IMR-90 (cell line): ENCODE measurements around the gene NUB1. TPM values are rescaled to one million over a fixed set of nuclear protein-coding genes. Genes with fewer than 3 reads are reported as not detected.

Experiments used
- ATAC-seq: fragments of 200-7000 bp; cut with Tn5 transposase; 2 replicates; pipeline ENCODE4 v1.9.1; 2020; ENCODE audit warnings: low read depth, mild to moderate bottlenecking, moderate library complexity
- BruUV-seq: library from RNA; stranded (reverse); fragments of 400-500 nt; replicated peaks from 2 replicates; lab custom pipeline; 2021; lab: Mats Ljungman, UMichigan
- CTCF ChIA-PET: fragments of 300-600 bp; formaldehyde crosslinking; extraction: SDS; loops from one replicate; lab custom pipeline; 2021; ENCODE audit warnings: antibody characterized with exemption; lab: Yijun Ruan, JAX
- POLR2A ChIA-PET: fragments of 300-600 bp; sonication (Branson Sonifier 250); formaldehyde crosslinking; loops from one replicate; lab custom pipeline; 2022; ENCODE audit warnings: antibody characterized with exemption; ENCODE audit not compliant: unreplicated experiment; lab: Charles Lee
- DNase-seq: peaks from one replicate; pipeline ENCODE4 v3.0.0; 2013
- H2AFZ ChIP-seq: replicated peaks from 2 replicates; pipeline ENCODE3; 2013; ENCODE audit warnings: low read length, mild to moderate bottlenecking; ENCODE audit not compliant: poor library complexity
- H2AK5ac ChIP-seq: 2 replicates; pipeline ENCODE4 v1.6.1; 2013; ENCODE audit warnings: low read depth, low read length, inconsistent platforms
- H2AK9ac ChIP-seq: replicated peaks from 2 replicates; pipeline ENCODE3; 2013; ENCODE audit warnings: mild to moderate bottlenecking, low read depth, low read length, moderate library complexity; ENCODE audit not compliant: poor library complexity
- H2BK120ac ChIP-seq: 2 replicates; pipeline ENCODE4 v1.6.1; 2013; ENCODE audit warnings: low read depth, low read length, inconsistent platforms
- H2BK15ac ChIP-seq: 3 replicates; pipeline ENCODE4 v1.6.1; 2013; ENCODE audit warnings: low read depth, low read length, inconsistent platforms
- H2BK20ac ChIP-seq: 2 replicates; pipeline ENCODE4 v1.6.1; 2013; ENCODE audit warnings: low read depth, mild to moderate bottlenecking, inconsistent platforms, low read length, moderate library complexity
- H2BK5ac ChIP-seq: 2 replicates; pipeline ENCODE4 v1.6.1; 2013; ENCODE audit warnings: mild to moderate bottlenecking, low read depth, low read length, inconsistent platforms; ENCODE audit not compliant: poor library complexity, severe bottlenecking
- H3K14ac ChIP-seq: replicated peaks from 2 replicates; pipeline ENCODE4 v1.6.1; 2013; ENCODE audit warnings: low read depth, low read length, inconsistent platforms
- H3K18ac ChIP-seq: 2 replicates; pipeline ENCODE4 v1.6.1; 2013; ENCODE audit warnings: low read depth, low read length, control low read depth
- H3K23ac ChIP-seq: 2 replicates; pipeline ENCODE4 v1.6.1; 2013; ENCODE audit warnings: low read depth, low read length, inconsistent platforms
- H3K27ac ChIP-seq: 2 replicates; pipeline ENCODE4 v1.5.1; 2013; ENCODE audit warnings: mild to moderate bottlenecking, control low read depth, low read length; ENCODE audit not compliant: insufficient read depth
- H3K27me3 ChIP-seq: 2 replicates; pipeline ENCODE4 v1.6.1; 2013; ENCODE audit warnings: low read length; ENCODE audit not compliant: control insufficient read depth, insufficient read depth
- H3K36me3 ChIP-seq: 2 replicates; pipeline ENCODE4 v1.6.1; 2013; ENCODE audit warnings: low read length, mixed read lengths; ENCODE audit not compliant: control insufficient read depth, insufficient read depth
- H3K4ac ChIP-seq: 2 replicates; pipeline ENCODE4 v1.6.1; 2013; ENCODE audit warnings: low read depth, low read length, inconsistent platforms
- H3K4me1 ChIP-seq: 2 replicates; pipeline ENCODE4 v1.6.1; 2013; ENCODE audit warnings: low read length, mixed read lengths; ENCODE audit not compliant: control insufficient read depth, insufficient read depth
- H3K4me2 ChIP-seq: 2 replicates; pipeline ENCODE4 v1.6.1; 2013; ENCODE audit warnings: low read depth, mild to moderate bottlenecking, control low read depth, low read length, moderate library complexity
- H3K4me3 ChIP-seq: 2 replicates; pipeline ENCODE4 v1.5.1; 2013; ENCODE audit warnings: low read depth, mild to moderate bottlenecking, control low read depth, low read length, moderate library complexity; ENCODE audit not compliant: insufficient read depth
- H3K56ac ChIP-seq: 2 replicates; pipeline ENCODE4 v1.6.1; 2013; ENCODE audit warnings: low read length, inconsistent platforms; ENCODE audit not compliant: insufficient read depth; ENCODE audit errors: extremely low read depth
- H3K79me1 ChIP-seq, 2 experiments: 2 replicates each; pipeline ENCODE4 v1.6.1; 2013; ENCODE audit warnings: low read length in 2 of 2, inconsistent platforms in 1 of 2, low read depth in 1 of 2
- H3K9ac ChIP-seq: 2 replicates; pipeline ENCODE4 v1.6.1; 2013; ENCODE audit warnings: low read depth, low read length, control low read depth
- H3K9me1 ChIP-seq: 2 replicates; pipeline ENCODE4 v1.6.1; 2013; ENCODE audit warnings: low read length, inconsistent platforms; ENCODE audit not compliant: insufficient read depth
- H3K9me3 ChIP-seq: 2 replicates; pipeline ENCODE4 v1.6.1; 2013; ENCODE audit warnings: low read length; ENCODE audit not compliant: control insufficient read depth, insufficient read depth
- H4K20me1 ChIP-seq: 2 replicates; pipeline ENCODE4 v1.6.1; 2013; ENCODE audit warnings: low read length, inconsistent platforms; ENCODE audit not compliant: insufficient read depth
- H4K5ac ChIP-seq: 2 replicates; pipeline ENCODE4 v1.6.1; 2013; ENCODE audit warnings: mild to moderate bottlenecking, low read depth, low read length, control low read depth
- H4K8ac ChIP-seq, 2 experiments: 2 replicates each; pipeline ENCODE4 v1.6.1; 2013; ENCODE audit warnings: low read depth in 2 of 2, low read length in 2 of 2, control low read depth in 1 of 2, inconsistent platforms in 1 of 2
- H4K91ac ChIP-seq: 2 replicates; pipeline ENCODE4 v1.6.1; 2013; ENCODE audit warnings: low read depth, low read length, inconsistent platforms; ENCODE audit not compliant: insufficient read depth
- BHLHE40 ChIP-seq: fragments of 150-350 bp; IDR thresholded peaks from 2 replicates; pipeline ENCODE4 v1.6.1; 2016; ENCODE audit warnings: mild to moderate bottlenecking, low read depth, low read length
- CEBPB ChIP-seq: IDR thresholded peaks from 2 replicates; pipeline ENCODE4 v1.6.1; 2012; ENCODE audit warnings: low read depth, low read length, improper control_type of control experiment
- CHD1 ChIP-seq: IDR thresholded peaks from 2 replicates; pipeline ENCODE4 v1.6.1; 2012; ENCODE audit warnings: low read depth, low read length, improper control_type of control experiment
- FOS ChIP-seq: fragments of 150-350 bp; IDR thresholded peaks from 2 replicates; pipeline ENCODE4 v1.6.1; 2016; ENCODE audit warnings: low read depth, low read length
- MAFK ChIP-seq: IDR thresholded peaks from 2 replicates; pipeline ENCODE4 v1.6.1; 2012; ENCODE audit warnings: low read depth, low read length, improper control_type of control experiment
- MAZ ChIP-seq: IDR thresholded peaks from 2 replicates; pipeline ENCODE4 v1.6.1; 2012; ENCODE audit warnings: low read depth, mild to moderate bottlenecking, low read length, improper control_type of control experiment, moderate library complexity, borderline replicate concordance
- MXI1 ChIP-seq: IDR thresholded peaks from 2 replicates; pipeline ENCODE4 v1.6.1; 2012; ENCODE audit warnings: low read depth, mild to moderate bottlenecking, low read length, moderate library complexity, borderline replicate concordance
- NFE2L2 ChIP-seq: fragments of 150-350 bp; IDR thresholded peaks from 2 replicates; pipeline ENCODE4 v1.6.1; 2016; ENCODE audit warnings: low read depth, mild to moderate bottlenecking, low read length
- POLR2A ChIP-seq: IDR thresholded peaks from 2 replicates; pipeline ENCODE4 v1.6.1; 2012; ENCODE audit warnings: mild to moderate bottlenecking, low read depth, low read length
- RAD21 ChIP-seq: IDR thresholded peaks from 2 replicates; pipeline ENCODE4 v1.6.1; 2012; ENCODE audit warnings: low read length, improper control_type of control experiment
- RCOR1 ChIP-seq: IDR thresholded peaks from 2 replicates; pipeline ENCODE4 v1.6.1; 2012; ENCODE audit warnings: mild to moderate bottlenecking, low read length, improper control_type of control experiment; ENCODE audit not compliant: insufficient replicate concordance
- RFX5 ChIP-seq: IDR thresholded peaks from 2 replicates; pipeline ENCODE4 v1.8.0; 2012; ENCODE audit warnings: low read depth, mild to moderate bottlenecking, low read length, moderate library complexity
- SMC3 ChIP-seq: fragments of 150-350 bp; IDR thresholded peaks from 2 replicates; pipeline ENCODE4 v1.6.1; 2016; ENCODE audit warnings: low read depth, mild to moderate bottlenecking, antibody characterized with exemption, low read length, moderate library complexity
- USF2 ChIP-seq: fragments of 150-350 bp; IDR thresholded peaks from 2 replicates; pipeline ENCODE4 v1.6.1; 2017; ENCODE audit warnings: mild to moderate bottlenecking, antibody characterized with exemption, low read length, low read depth
- WGBS, 2 experiments: methylation state at CpG; one replicate each; pipeline versions ENCODE4 v1.1.5 to v1.1.7; 2013; ENCODE audit warnings: missing lambda C conversion rate in 2 of 2; ENCODE audit not compliant: insufficient read length in 1 of 2; ENCODE audit errors: extremely low coverage in 2 of 2; 5-methylcytosine and 5-hydroxymethylcytosine counted together
- dilution Hi-C: fragments of 300-500 bp; cut with HindIII; formaldehyde crosslinking; loops from one replicate; pipeline ENCODE4 v1.14.3; 2018; ENCODE audit warnings: low sequenced_read_pairs; ENCODE audit not compliant: unreplicated experiment
- in situ Hi-C: fragments of 300-500 bp; cut with MboI; formaldehyde crosslinking; loops from 3 replicates; pipeline ENCODE4 v1.14.3; 2019; ENCODE audit warnings: low sequenced_read_pairs, inconsistent platforms, mixed read lengths
- intact Hi-C: fragments of 100-400 bp; cut with micrococcal nuclease; formaldehyde crosslinking; loops from 2 replicates; pipeline ENCODE4 v1.10.0; 2022
- polyA plus RNA-seq, 3 experiments: library from polyadenylated mRNA; depleted of rRNA; stranded (reverse); fragments of >200 nt; gene quantifications; 2 replicates each; pipeline ENCODE4 v1.2.3, GENCODE V29; 2012; ENCODE audit warnings: low replicate concordance in 1 of 3
- total RNA-seq: library from RNA; depleted of rRNA; stranded (reverse); fragments of >200 nt; gene quantifications from 2 replicates; pipeline ENCODE4 v1.2.3, GENCODE V29; 2012
- TF ChIP-seq, protein P1 (sequence below): conservative IDR thresholded peaks from 2 replicates; pipeline ENCODE4 v1.5.1; 2012; ENCODE audit warnings: mild to moderate bottlenecking, low read depth, low read length, improper control_type of control experiment
- TF ChIP-seq, protein P2 (sequence below): fragments of 150-350 bp; IDR thresholded peaks from 2 replicates; pipeline ENCODE4 v1.6.1; 2016; ENCODE audit warnings: low read depth, mild to moderate bottlenecking, low read length, moderate library complexity, borderline replicate concordance

NUB1 gene
- total and polyA plus RNA-seq, 2 of the 4 experiments (the other 2 are of a cell fraction) = 20.1 to 29.7 TPM

DNA sequence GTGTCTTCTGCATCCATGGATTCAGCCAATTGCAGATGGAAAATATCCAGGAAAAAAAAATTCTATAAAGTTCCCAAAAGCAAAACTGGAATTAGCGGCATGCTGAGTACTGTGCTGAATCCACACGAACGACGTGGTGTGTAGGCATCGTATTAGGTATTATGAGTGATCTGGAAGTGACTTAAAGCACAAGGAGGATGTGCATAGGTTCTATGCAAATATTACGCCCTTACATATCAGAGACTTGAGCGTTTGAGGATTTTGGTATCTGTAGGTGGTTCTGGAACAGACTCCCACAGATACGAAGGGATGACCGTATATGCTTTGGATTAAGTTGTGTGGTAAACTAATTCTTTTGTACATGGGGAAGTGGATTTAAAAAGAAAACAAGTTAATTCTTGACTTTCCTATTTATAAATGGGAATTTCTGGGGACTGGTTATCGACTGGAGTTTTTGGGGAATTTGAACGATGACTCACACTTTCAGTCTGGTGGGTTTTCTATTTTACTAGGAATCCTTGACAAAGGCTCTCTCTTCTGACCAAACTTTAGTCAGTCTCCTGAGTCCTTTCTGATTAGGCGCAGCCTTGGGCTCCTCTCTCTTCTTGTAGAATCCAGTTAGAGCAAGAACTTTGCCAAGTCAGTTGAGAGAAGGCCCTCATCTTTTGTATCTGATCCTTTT, 5.4 kb upstream of the NUB1 start:
- dilution Hi-C loops (no loop called here), intact Hi-C loops (no loop called here), in situ Hi-C loops (no loop called here)
- Histone ChIP-seq H4K8ac (no peak overlapping the region), H3K4me3 (no peak overlapping the region), H4K20me1 (no peaks in the 10 kb centered on the region), H3K4ac (no peak overlapping the region), H2AK5ac (no peak overlapping the region), H3K9ac (no peak overlapping the region), H3K4me1 (0 out of 2 replicates have a peak, but pooled peaks cover under 1% of the 10 kb centered on the region), H2AK9ac (no peak overlapping the region), H2BK5ac (no peak overlapping the region), H2BK120ac (no peak overlapping the region), H2BK20ac (no peak overlapping the region), H3K27ac (no peak overlapping the region), H3K4me2 (no peak overlapping the region), H3K56ac (no peak overlapping the region), H2AFZ (no peak overlapping the region), H3K9me1 (no peaks in the 10 kb centered on the region; the same call in 1 of the 2 replicates), H3K79me1 (no peaks in the 10 kb centered on the region), H3K23ac (no peak overlapping the region), H4K91ac (no peak overlapping the region), H3K36me3 (no peaks in the 10 kb centered on the region), H3K14ac (no peak overlapping the region), H3K27me3 (peaks cover 4% of the 10 kb centered on the region), H4K5ac (no peak overlapping the region), H3K18ac (no peak overlapping the region), H3K9me3 (peaks cover 3% of the 10 kb centered on the region; the same call in 1 of the 2 replicates), H2BK15ac (no peak overlapping the region)
- DNase-seq (no peak), ATAC-seq (no peak)
- no TSS peak for BruUV-seq
- WGBS, 2 experiments = 100% methylated on average over 1 of the region's 12 CpGs; no CpG with 5 or more reads in 1 of the 2 experiments
- ChIA-PET CTCF (no interaction called here), POLR2A (no interaction called here)
- TF ChIP-seq CEBPB (no peak), MXI1 (no peak), SMC3 (no peak), MAZ (no peak), RFX5 (no peak), BHLHE40 (no peak), RCOR1 (no peak), RAD21 (no peak), MAFK (no peak), CHD1 (no peak), POLR2A (no peak), FOS (no peak), USF2 (no peak), NFE2L2 (no peak)
- TF ChIP-seq, protein P1, sequence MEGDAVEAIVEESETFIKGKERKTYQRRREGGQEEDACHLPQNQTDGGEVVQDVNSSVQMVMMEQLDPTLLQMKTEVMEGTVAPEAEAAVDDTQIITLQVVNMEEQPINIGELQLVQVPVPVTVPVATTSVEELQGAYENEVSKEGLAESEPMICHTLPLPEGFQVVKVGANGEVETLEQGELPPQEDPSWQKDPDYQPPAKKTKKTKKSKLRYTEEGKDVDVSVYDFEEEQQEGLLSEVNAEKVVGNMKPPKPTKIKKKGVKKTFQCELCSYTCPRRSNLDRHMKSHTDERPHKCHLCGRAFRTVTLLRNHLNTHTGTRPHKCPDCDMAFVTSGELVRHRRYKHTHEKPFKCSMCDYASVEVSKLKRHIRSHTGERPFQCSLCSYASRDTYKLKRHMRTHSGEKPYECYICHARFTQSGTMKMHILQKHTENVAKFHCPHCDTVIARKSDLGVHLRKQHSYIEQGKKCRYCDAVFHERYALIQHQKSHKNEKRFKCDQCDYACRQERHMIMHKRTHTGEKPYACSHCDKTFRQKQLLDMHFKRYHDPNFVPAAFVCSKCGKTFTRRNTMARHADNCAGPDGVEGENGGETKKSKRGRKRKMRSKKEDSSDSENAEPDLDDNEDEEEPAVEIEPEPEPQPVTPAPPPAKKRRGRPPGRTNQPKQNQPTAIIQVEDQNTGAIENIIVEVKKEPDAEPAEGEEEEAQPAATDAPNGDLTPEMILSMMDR = no peak
- TF ChIP-seq, protein P2, sequence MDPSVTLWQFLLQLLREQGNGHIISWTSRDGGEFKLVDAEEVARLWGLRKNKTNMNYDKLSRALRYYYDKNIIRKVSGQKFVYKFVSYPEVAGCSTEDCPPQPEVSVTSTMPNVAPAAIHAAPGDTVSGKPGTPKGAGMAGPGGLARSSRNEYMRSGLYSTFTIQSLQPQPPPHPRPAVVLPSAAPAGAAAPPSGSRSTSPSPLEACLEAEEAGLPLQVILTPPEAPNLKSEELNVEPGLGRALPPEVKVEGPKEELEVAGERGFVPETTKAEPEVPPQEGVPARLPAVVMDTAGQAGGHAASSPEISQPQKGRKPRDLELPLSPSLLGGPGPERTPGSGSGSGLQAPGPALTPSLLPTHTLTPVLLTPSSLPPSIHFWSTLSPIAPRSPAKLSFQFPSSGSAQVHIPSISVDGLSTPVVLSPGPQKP = no peak
